ENCODE data around the gene PTRH1.

Gene PTRH1

GRCh38 chr9:127739614-127740330, 24.3 kb upstream of the PTRH1 start:
- DNase-seq, result no peak

- no peak for DNase-seq
Measured at GRCh38 chr9:127738666-127739065, 23.2 kb upstream of the PTRH1 start.

- no peak for DNase-seq
Measured at GRCh38 chr9:127735530-127736185, 20.2 kb upstream of the PTRH1 start.

- peak; percentile 72 for DNase-seq
Measured at GRCh38 chr9:127734747-127735529, 19.5 kb upstream of the PTRH1 start, which contains the start of gene TOR2A. Gene TOR2A, minus strand, starts transcription at chr9:127735294. Its CDS starts 24 bp downstream, at chr9:127735270.

- no peak for DNase-seq
Measured at GRCh38 chr9:127734247-127734746, 18.8 kb upstream of the PTRH1 start.

GRCh38 chr9:127733614-127734013, 18.2 kb upstream of the PTRH1 start:
- DNase-seq, result no peak

GRCh38 chr9:127732444-127732843, 17.0 kb upstream of the PTRH1 start:
- DNase-seq, result no peak

GRCh38 chr9:127731938-127732337, 16.5 kb upstream of the PTRH1 start:
- no peak for DNase-seq

- DNase-seq, result no peak
Measured at GRCh38 chr9:127730799-127731410, 15.4 kb upstream of the PTRH1 start.

- DNase-seq, result no peak
Measured at GRCh38 chr9:127730262-127730661, 14.8 kb upstream of the PTRH1 start.

- DNase-seq, result no peak
Measured at GRCh38 chr9:127729522-127730256, 14.2 kb upstream of the PTRH1 start.

GRCh38 chr9:127728808-127729207, 13.3 kb upstream of the PTRH1 start:
- DNase-seq, result no peak

- no peak for DNase-seq
Measured at GRCh38 chr9:127726871-127727270, 11.4 kb upstream of the PTRH1 start.

GRCh38 chr9:127724012-127724411, 8.5 kb upstream of the PTRH1 start:
- no peak for DNase-seq

- no peak for DNase-seq
Measured at GRCh38 chr9:127723444-127723843, 8.0 kb upstream of the PTRH1 start.

- DNase-seq, result no peak
Measured at GRCh38 chr9:127723013-127723412, 7.5 kb upstream of the PTRH1 start.

GRCh38 chr9:127722055-127722745, 6.7 kb upstream of the PTRH1 start:
- DNase-seq, result no peak

- no peak for DNase-seq
Measured at GRCh38 chr9:127721391-127721821, 5.9 kb upstream of the PTRH1 start.

GRCh38 chr9:127720865-127721227, 5.4 kb upstream of the PTRH1 start:
- no peak for DNase-seq

GRCh38 chr9:127720031-127720864, 4.8 kb upstream of the PTRH1 start:
- DNase-seq, result no peak

GRCh38 chr9:127717766-127718165, 2.3 kb upstream of the PTRH1 start:
- no peak for DNase-seq
